Activated T-helper 2 cell treated with anti-CD3 and anti-CD28 coated beads, Interferon-gamma antibody, Interleukin-2, Interleukin-4, amounts not matched to agents 10 μg/mL and 5 μg/mL and 100 μg/mL, durations not matched to agents 14 hours and 24 hours and 36 hours (primary cell): ENCODE results near the gene CDK19. TPM values are rescaled to one million over a fixed set of nuclear protein-coding genes. Genes with fewer than 3 reads are reported as not detected.
"Not testable (repeated sequence)": the region's sequence is repeated elsewhere in the genome, so short reads cannot be mapped to it uniquely, and the experiment has no call there.

ENCODE experiments used
- DNase-seq: peaks from one replicate; pipeline ENCODE4 v3.0.0; 2021; ENCODE audit warnings: low spot score
- H3K27ac Mint-ChIP-seq: one replicate; pipeline ENCODE4 v1.8.0; 2021; ENCODE audit warnings: mixed read lengths
- H3K27me3 Mint-ChIP-seq: one replicate; pipeline ENCODE4 v1.8.0; 2021; ENCODE audit warnings: low read depth, mixed read lengths
- H3K36me3 Mint-ChIP-seq: one replicate; pipeline ENCODE4 v1.8.0; 2021; ENCODE audit warnings: low read depth, mixed read lengths
- H3K4me1 Mint-ChIP-seq: one replicate; pipeline ENCODE4 v1.8.0; 2021; ENCODE audit warnings: low read depth, mixed read lengths
- H3K4me3 Mint-ChIP-seq: one replicate; pipeline ENCODE4 v1.8.0; 2021; ENCODE audit warnings: low read depth, mild to moderate bottlenecking, moderate library complexity, mixed read lengths
- H3K9me3 Mint-ChIP-seq: one replicate; pipeline ENCODE4 v1.8.0; 2021; ENCODE audit warnings: mixed read lengths
- intact Hi-C: fragments of 100-400 bp; cut with micrococcal nuclease; formaldehyde crosslinking; loops from one replicate; pipeline ENCODE4 v1.15.1; 2023
- total RNA-seq: library from RNA; stranded (reverse); gene quantifications from 2 replicates; pipeline ENCODE4 v1.2.3, GENCODE V29; 2022

CDK19 gene
- total RNA-seq, 1 donor from 2014 or later: 22.6 TPM

DNA sequence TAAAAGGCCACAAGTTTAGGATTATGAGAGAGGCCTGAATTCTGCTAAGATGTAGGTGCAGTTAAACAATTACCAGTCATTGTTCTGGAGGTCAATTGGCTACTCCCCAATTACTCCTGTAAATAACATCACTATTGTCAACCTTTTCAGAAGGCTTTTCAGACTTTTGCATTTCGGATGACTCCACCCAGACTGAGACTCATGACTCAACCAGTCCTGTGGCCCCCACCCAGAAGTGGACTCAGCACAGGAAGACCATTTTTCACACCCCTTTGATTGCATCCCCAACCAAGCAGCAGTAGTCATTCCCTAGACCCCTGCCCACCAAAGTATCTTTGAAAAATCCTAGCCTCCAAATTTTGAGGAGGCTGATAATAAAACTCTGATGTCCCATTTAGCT is 199.5 kb downstream of the CDK19 start:
- Mint-ChIP-seq H3K4me1 (peaks cover 14% of the 10 kb centered on the region), H3K9me3 (no peaks in the 10 kb centered on the region), H3K27ac (no peak overlapping the region), H3K27me3 (no peaks in the 10 kb centered on the region), H3K4me3 (no peak overlapping the region), H3K36me3 (peaks cover 38% of the 10 kb centered on the region)
- intact Hi-C loops: no loop called here
- DNase-seq: no peak

DNA sequence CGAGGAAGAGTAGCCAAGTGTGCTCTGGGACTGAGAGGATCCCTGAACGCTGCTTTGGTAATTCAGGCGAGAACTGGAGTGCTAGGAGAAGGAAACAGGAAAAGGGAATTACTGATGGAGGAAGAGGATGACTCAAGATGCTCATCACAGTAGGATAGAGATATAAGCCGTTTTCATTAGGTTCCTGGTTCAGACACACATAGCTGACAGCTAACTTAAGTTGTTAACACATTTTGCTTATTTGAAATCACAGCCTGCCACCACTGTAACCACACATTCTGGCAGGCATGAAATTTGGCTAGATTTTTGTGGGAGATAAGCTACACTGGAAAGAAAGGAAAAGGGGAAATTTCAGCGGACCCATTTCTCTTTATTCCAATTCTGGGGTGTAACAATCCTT is 200.7 kb downstream of the CDK19 start:
- Mint-ChIP-seq H3K36me3 (peaks cover 29% of the 10 kb centered on the region), H3K4me1 (peaks cover 14% of the 10 kb centered on the region), H3K4me3 (no peak overlapping the region), H3K9me3 (no peaks in the 10 kb centered on the region), H3K27ac (no peak overlapping the region), H3K27me3 (no peaks in the 10 kb centered on the region)
- intact Hi-C loops: no loop called here
- no peak for DNase-seq

DNA sequence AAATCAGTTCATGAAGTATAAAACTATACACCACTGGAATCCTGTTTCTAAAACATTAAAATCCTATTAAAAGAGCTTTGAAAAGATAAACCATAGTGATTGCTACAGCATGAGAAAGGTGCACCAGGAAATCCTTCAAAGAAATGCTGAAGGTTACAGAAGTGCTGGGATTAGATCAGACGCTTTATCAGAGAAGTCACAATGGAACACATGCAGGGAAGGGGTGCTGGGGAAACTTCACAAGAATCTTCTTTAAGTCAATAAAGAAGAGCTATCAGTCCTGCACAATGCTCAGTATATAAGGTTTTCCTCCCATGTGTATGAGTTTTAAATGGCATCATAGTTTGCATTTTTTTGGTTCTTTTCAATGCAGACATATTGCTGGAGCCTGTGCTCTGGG is 201.2 kb downstream of the CDK19 start:
- H3K4me1 Mint-ChIP-seq: peaks cover 14% of the 10 kb centered on the region
- no peak overlapping the region for H3K4me3 Mint-ChIP-seq

DNA sequence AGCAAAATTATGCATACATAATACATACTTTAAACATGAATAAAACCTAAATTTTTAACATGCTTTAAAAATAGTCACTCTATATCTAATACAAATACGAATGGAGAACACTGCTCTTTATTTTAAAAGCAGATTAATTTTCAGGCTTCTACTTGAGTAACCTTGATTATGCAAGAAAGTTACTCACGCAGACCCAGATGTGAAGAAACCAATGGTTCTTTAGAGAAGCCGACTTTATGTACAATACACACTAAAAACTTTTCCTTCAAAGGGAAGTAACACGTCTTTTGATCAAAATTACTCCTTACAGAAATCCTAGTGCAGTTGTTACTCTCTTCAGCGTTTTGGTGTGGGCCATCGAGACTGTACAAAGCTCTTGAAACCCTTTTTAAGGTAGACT is 201.9 kb downstream of the CDK19 start:
- intact Hi-C loops: no loop called here
- no peak for DNase-seq
- Mint-ChIP-seq H3K9me3 (no peaks in the 10 kb centered on the region), H3K36me3 (peaks cover 17% of the 10 kb centered on the region), H3K4me3 (no peak overlapping the region), H3K27me3 (no peaks in the 10 kb centered on the region), H3K27ac (no peak overlapping the region), H3K4me1 (peaks cover 7% of the 10 kb centered on the region)

More for the DNA sequence above, 201.2 kb downstream of the CDK19 start:
- H3K27ac Mint-ChIP-seq: no peak overlapping the region
- intact Hi-C loops: no loop called here
- no peaks in the 10 kb centered on the region for H3K27me3 Mint-ChIP-seq
- H3K9me3 Mint-ChIP-seq: no peaks in the 10 kb centered on the region
- no peak for DNase-seq
- H3K36me3 Mint-ChIP-seq: peaks cover 25% of the 10 kb centered on the region

DNA sequence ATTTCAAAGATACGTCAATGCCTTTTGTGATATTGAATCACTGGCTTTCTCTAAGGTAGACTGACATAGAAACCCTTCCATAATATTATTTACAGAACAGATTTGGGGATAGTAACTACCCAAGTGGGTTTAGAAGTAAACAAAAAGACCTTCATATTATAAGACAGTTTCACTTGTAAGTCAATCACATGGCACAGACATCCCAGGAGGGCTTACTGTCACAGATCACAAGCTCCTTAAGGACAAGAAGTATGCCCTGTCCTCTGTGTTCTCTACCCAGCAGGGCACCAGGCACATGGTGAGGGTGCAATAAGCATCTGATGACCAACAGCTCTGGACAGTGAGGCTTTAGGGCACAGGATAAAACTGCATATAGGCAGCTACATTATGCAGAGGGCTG is 203.0 kb downstream of the CDK19 start:
- no peaks in the 10 kb centered on the region for H3K27me3 Mint-ChIP-seq
- H3K4me1 Mint-ChIP-seq: peaks cover 4% of the 10 kb centered on the region
- no peak for DNase-seq
- H3K4me3 Mint-ChIP-seq: no peak overlapping the region
- peaks cover 14% of the 10 kb centered on the region for H3K36me3 Mint-ChIP-seq
- no peaks in the 10 kb centered on the region for H3K9me3 Mint-ChIP-seq
- H3K27ac Mint-ChIP-seq: no peak overlapping the region
- intact Hi-C loops: no loop called here

DNA sequence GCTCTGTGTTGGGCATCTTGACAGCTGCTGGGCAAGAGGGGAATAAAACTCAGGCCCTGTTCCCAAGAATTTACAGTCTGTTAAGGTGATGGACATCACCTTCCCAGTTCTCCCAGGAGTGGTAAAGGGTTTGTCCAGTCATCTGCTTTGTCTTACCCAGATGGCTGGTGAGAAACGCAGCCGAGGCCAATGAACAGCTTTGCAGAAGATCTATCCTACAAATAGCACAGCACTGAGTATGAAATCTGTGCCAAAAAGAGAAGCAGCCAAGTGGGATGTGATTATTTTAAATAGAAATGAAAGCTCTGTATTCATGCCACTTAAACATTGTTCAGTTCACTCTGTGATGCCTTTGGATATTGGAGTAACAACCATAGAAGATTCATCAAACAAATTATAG is 206.2 kb downstream of the CDK19 start:
- H3K27ac Mint-ChIP-seq: no peak overlapping the region
- intact Hi-C loops: no loop called here
- no peak for DNase-seq
- no peaks in the 10 kb centered on the region for H3K4me1 Mint-ChIP-seq
- peaks cover 3% of the 10 kb centered on the region for H3K36me3 Mint-ChIP-seq
- no peaks in the 10 kb centered on the region for H3K9me3 Mint-ChIP-seq
- no peak overlapping the region for H3K4me3 Mint-ChIP-seq
- H3K27me3 Mint-ChIP-seq: no peaks in the 10 kb centered on the region

DNA sequence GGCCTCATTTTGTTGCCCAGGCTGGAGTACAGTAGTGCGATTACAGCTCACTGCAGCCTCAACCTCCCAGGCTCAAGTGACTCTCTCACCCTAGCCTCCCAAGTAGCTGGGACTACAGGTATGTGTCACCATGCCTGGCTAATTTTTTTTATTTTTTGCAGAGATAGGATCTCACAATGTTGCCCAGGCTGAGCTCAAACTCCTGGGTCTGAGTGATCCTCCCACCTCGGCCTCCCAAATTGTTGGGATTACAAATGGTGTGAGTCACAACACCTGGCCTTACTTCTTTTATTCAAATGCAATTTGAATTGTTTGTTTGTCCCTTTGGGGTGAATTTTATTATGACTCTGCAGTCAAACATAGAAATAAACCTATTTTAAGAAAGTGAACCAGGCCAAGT is 207.1 kb downstream of the CDK19 start:
- intact Hi-C loops: no loop called here
- no peaks in the 10 kb centered on the region for H3K36me3 Mint-ChIP-seq
- no peaks in the 10 kb centered on the region for H3K27me3 Mint-ChIP-seq
- H3K9me3 Mint-ChIP-seq: no peaks in the 10 kb centered on the region
- H3K4me3 Mint-ChIP-seq: no peak overlapping the region
- no peaks in the 10 kb centered on the region for H3K4me1 Mint-ChIP-seq
- no peak for DNase-seq
- no peak overlapping the region for H3K27ac Mint-ChIP-seq

DNA sequence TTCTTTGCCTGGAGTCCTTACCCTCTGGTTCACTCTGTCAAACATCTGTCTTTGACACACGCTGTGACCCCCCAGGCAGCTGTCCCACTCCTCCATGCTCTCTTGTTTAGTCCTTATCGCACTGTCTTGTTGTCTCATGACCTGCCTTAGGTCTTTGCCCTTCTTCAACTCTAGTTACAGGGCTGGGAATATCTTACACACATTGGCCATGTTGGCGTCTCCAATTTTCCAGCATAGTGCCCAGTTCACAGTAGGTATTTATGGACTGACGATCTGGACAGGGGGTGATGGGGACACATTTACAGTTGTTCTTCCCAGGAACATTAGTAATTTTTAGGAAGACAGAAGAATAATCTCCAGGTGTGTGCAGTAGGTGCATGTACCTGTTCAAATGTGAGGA is 209.1 kb downstream of the CDK19 start:
- Mint-ChIP-seq H3K4me1 (no peaks in the 10 kb centered on the region), H3K36me3 (no peaks in the 10 kb centered on the region), H3K4me3 (no peak overlapping the region), H3K27ac (no peak overlapping the region), H3K9me3 (no peaks in the 10 kb centered on the region), H3K27me3 (no peaks in the 10 kb centered on the region)
- intact Hi-C loops: no loop called here
- DNase-seq: no peak

DNA sequence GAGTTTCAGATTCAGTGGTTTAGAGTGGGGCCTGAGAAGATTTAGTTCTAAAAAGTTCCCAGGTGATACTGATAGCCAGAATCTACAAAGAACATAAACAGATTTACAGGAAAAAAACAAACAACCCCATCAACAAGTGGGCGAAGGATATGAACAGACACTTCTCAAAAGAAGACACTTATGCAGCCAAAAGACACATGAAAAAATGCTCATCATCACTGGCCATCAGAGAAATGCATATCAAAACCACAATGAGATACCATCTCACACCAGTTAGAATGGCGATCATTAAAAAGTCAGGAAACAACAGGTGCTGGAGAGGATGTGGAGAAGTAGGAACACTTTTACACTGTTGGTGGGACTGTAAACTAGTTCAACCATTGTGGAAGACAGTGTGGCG is 214.6 kb downstream of the CDK19 start:
- not testable (repeated sequence) for DNase-seq, H3K36me3 Mint-ChIP-seq

DNA sequence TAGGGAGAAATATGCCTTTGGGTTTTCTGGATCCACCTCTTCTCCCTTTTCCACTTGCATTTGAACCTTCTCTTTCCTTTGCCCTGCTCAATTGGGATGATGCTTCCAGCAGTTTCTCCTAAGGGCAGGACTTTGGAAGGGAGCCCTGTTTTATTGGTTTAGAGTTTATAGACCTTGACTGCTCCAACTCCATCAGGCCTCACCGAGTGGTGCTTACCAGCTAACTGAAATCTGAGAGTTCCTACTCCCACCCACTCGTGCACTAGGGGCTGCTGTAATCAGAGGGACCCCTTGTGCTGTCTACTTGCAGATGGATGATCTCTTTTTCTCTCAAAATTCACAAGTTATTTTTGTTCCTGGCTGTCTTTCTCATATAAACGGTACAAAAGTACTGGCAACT is 217.5 kb downstream of the CDK19 start:
- Mint-ChIP-seq H3K27ac (no peak overlapping the region), H3K9me3 (peaks cover 6% of the 10 kb centered on the region), H3K4me1 (peaks cover 7% of the 10 kb centered on the region), H3K36me3 (peaks cover 17% of the 10 kb centered on the region), H3K27me3 (no peaks in the 10 kb centered on the region), H3K4me3 (no peak overlapping the region)
- no peak for DNase-seq
- intact Hi-C loops: no loop called here

More for the DNA sequence above, 214.6 kb downstream of the CDK19 start:
- H3K27me3 Mint-ChIP-seq, H3K27ac Mint-ChIP-seq, intact Hi-C loops, H3K4me3 Mint-ChIP-seq, H3K9me3 Mint-ChIP-seq, H3K4me1 Mint-ChIP-seq: not testable (repeated sequence)

DNA sequence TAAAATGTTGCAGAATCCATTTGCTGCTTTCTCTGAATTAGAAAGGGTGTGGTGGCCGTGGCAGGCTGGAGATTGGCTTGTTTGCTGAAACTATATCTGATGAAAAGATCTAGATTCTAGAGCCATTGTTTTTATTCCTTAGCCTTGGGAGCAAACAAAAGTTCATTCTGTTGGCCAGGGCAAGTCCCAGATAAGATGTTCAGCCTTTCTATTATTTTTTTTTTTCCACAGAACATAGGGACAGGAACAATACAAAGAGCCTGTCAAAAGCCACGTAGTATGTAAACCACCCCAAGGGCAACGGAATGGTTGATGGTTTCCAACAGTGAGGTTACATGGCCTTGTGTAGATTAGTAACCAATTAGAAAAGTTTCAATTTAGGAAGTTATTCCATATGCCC is 218.9 kb downstream of the CDK19 start:
- H3K9me3 Mint-ChIP-seq: peaks cover 6% of the 10 kb centered on the region
- no peak overlapping the region for H3K27ac Mint-ChIP-seq
- H3K36me3 Mint-ChIP-seq: peaks cover 17% of the 10 kb centered on the region
- H3K27me3 Mint-ChIP-seq: no peaks in the 10 kb centered on the region
- H3K4me3 Mint-ChIP-seq: no peak overlapping the region
- H3K4me1 Mint-ChIP-seq: peaks cover 18% of the 10 kb centered on the region
- intact Hi-C loops: no loop called here
- DNase-seq: no peak

DNA sequence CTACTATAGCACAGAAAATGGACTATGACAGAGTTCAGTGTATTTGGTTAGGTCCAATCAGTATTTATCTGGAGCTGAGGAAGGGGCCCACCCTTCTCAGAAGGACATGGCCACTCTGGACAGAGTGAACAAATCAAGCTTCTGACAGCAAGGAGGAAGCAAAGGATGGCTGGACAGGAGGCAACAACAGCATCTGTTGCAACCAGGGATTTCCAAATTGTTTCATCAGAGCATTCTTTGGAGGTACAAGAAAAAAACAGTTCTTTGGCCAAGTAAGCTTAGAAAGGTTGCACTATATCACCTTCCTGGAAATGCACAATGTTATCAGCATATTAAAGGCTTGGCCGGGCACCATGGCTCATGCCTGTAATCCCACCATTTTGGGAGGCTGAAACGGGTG is 220.2 kb downstream of the CDK19 start:
- no peak for DNase-seq
- Mint-ChIP-seq H3K27me3 (no peaks in the 10 kb centered on the region), H3K9me3 (peaks cover 6% of the 10 kb centered on the region)

DNA sequence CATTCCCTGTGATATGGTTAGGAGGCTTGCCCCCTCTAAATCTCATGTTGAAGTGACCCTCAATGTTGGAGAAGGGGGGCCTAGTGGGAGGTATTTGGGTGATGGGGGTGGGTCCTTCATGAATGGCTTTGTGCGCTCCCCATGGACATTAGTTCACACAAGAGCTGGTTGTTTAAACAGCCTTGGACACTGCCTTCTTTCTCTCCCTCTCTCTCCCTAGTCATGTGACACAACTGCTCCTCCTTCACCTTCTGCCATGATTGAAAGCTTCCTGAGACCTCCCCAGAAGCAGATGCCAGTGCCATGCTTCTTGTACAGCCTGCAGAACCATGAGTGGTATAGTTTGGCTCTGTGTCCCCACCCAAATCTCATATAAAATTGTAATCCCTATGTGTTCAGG is 221.6 kb downstream of the CDK19 start:
- H3K9me3 Mint-ChIP-seq: peaks cover 6% of the 10 kb centered on the region
- no peaks in the 10 kb centered on the region for H3K27me3 Mint-ChIP-seq
- no peak overlapping the region for H3K27ac Mint-ChIP-seq
- peaks cover 12% of the 10 kb centered on the region for H3K36me3 Mint-ChIP-seq
- no peak overlapping the region for H3K4me3 Mint-ChIP-seq
- intact Hi-C loops: no loop called here
- peaks cover 34% of the 10 kb centered on the region for H3K4me1 Mint-ChIP-seq
- DNase-seq: no peak

More for the DNA sequence above, 220.2 kb downstream of the CDK19 start:
- Mint-ChIP-seq H3K4me1 (peaks cover 29% of the 10 kb centered on the region), H3K27ac (no peak overlapping the region), H3K36me3 (peaks cover 14% of the 10 kb centered on the region), H3K4me3 (no peak overlapping the region)
- intact Hi-C loops: no loop called here

DNA sequence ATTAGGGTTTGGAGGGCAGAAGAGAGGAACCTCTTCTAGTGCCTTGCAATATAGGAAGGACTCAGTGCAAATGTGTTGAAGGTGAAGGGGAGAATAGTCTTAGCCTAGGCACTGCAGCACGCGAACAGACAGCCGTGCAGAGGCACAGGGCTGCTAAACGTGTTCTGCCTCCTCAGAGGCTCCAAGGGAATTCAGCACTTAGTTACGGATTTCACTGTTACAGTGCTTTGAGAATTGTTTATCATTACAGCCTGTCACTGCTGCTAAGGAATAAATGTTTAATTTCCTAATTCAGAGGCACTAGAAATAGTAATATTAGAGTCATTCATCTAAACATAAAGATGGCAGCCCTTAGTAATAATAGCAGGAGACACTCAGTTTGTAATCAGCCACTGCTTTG is 222.5 kb downstream of the CDK19 start:
- intact Hi-C loops: no loop called here
- DNase-seq: no peak
- Mint-ChIP-seq H3K36me3 (peaks cover 12% of the 10 kb centered on the region), H3K27me3 (no peaks in the 10 kb centered on the region), H3K9me3 (peaks cover 6% of the 10 kb centered on the region), H3K4me1 (peaks cover 34% of the 10 kb centered on the region), H3K27ac (no peak overlapping the region), H3K4me3 (no peak overlapping the region)
